Measurements from ENCODE around the gene HPSE2. TPM values are rescaled to one million over a fixed set of nuclear protein-coding genes. Genes with fewer than 3 reads are reported as not detected.

The HPSE2 gene
- total and polyA plus RNA-seq, 2 donors (not counting 1 experiment from before 2014, with no cell fraction given): not detected

- H3K4me3 Mint-ChIP-seq: no peak overlapping the region
- no CpG with 5 or more reads among the region's 2 CpGs for WGBS (ENCODE audit: insufficient coverage)
Measured at GRCh38 chr10:98589691-98590090, 646.0 kb downstream of the HPSE2 start.

GRCh38 chr10:98589007-98589406 lies 646.6 kb downstream of the HPSE2 start:
- Histone ChIP-seq H3K4me3 (ENCODE audit: control extremely low read depth in 1 of 5, extremely low read depth in 1 of 5, insufficient read depth in 1 of 5, low read depth in 2 of 5, low read length in 4 of 5) (no peak overlapping the region), H2AFZ (ENCODE audit: insufficient read depth, low read depth, low read length, poor library complexity, severe bottlenecking) (no peak overlapping the region), H3K27ac (ENCODE audit: low read length in 2 of 2) (no peak overlapping the region), H3K36me3 (replicated peaks in 1 of 2; ENCODE audit: control extremely low read depth in 1 of 2, control insufficient read depth in 1 of 2, extremely low read depth in 1 of 2, insufficient read depth in 2 of 2, low read length in 1 of 2) (no peaks in the 10 kb centered on the region), H3K79me2 (ENCODE audit: control insufficient read depth, insufficient read depth, low read length) (no peaks in the 10 kb centered on the region), H3K27me3 (replicated peaks in 1 of 4; ENCODE audit: control extremely low read depth in 1 of 4, control insufficient read depth in 3 of 4, insufficient read depth in 4 of 4, low read length in 3 of 4) (no peaks in the 10 kb centered on the region), H3K9ac (ENCODE audit: low read length) (no peak overlapping the region), H3K4me1 (ENCODE audit: control insufficient read depth in 2 of 2, insufficient read depth in 2 of 2, low read length in 2 of 2) (no peaks in the 10 kb centered on the region), H3K9me3 (ENCODE audit: control extremely low read depth in 1 of 3, control insufficient read depth in 2 of 3, insufficient read depth in 1 of 3, low read length in 2 of 3) (no peaks in the 10 kb centered on the region), H4K20me1 (ENCODE audit: control insufficient read depth, insufficient read depth, low read length, poor library complexity, severe bottlenecking) (no peaks in the 10 kb centered on the region), H3K4me2 (replicated peaks; ENCODE audit: low read depth, low read length, poor library complexity, severe bottlenecking) (no peak overlapping the region)
- ChIA-PET CTCF (no interaction called here), POLR2A (no interaction called here)
- no peak overlapping the region for H3K27ac Mint-ChIP-seq
- no peaks in the 10 kb centered on the region for H3K9me3 Mint-ChIP-seq (ENCODE audit: insufficient read depth)
- no peak for TF ChIP-seq CTCF (IDR thresholded peaks at IDR 0.05)
- no peak for TF ChIP-seq EZH2 (IDR thresholded peaks at IDR 0.05; ENCODE audit: borderline replicate concordance, insufficient read depth, low read depth, low read length, poor library complexity, severe bottlenecking)
- no peak overlapping the region for H3K4me3 Mint-ChIP-seq
- H3K4me1 Mint-ChIP-seq: no peaks in the 10 kb centered on the region
- intact Hi-C loops (cut with micrococcal nuclease): no loop called here
- no peak for DNase-seq
- no peak for ATAC-seq (ENCODE audit: low read depth)
- peaks cover 6% of the 10 kb centered on the region for H3K27me3 Mint-ChIP-seq
- WGBS (ENCODE audit: insufficient coverage): 89% methylated on average over 3 of the region's 3 CpGs

More at GRCh38 chr10:98589691-98590090, 646.0 kb downstream of the HPSE2 start:
- no peak overlapping the region for H3K27ac ChIP-seq (ENCODE audit: low read length in 2 of 2)
- DNase-seq (no peak), ATAC-seq (ENCODE audit: low read depth) (no peak)
- TF ChIP-seq CTCF (IDR thresholded peaks at IDR 0.05) (no peak), EZH2 (IDR thresholded peaks at IDR 0.05; ENCODE audit: borderline replicate concordance, insufficient read depth, low read depth, low read length, poor library complexity, severe bottlenecking) (no peak)
- H3K4me2 ChIP-seq (replicated peaks; ENCODE audit: low read depth, low read length, poor library complexity, severe bottlenecking): no peak overlapping the region
- H3K27me3 Mint-ChIP-seq: peaks cover 10% of the 10 kb centered on the region
- ChIA-PET CTCF (no interaction called here), POLR2A (no interaction called here)
- no peak overlapping the region for H3K4me3 ChIP-seq (ENCODE audit: control extremely low read depth in 1 of 5, extremely low read depth in 1 of 5, insufficient read depth in 1 of 5, low read depth in 2 of 5, low read length in 4 of 5)
- no peak overlapping the region for H3K27ac Mint-ChIP-seq
- H3K4me1 Mint-ChIP-seq: no peaks in the 10 kb centered on the region
- peaks cover under 1% of the 10 kb centered on the region for H3K9me3 Mint-ChIP-seq (ENCODE audit: insufficient read depth)
- H3K9me3 ChIP-seq (ENCODE audit: control extremely low read depth in 1 of 3, control insufficient read depth in 2 of 3, insufficient read depth in 1 of 3, low read length in 2 of 3): no peaks in the 10 kb centered on the region
- H4K20me1 ChIP-seq (ENCODE audit: control insufficient read depth, insufficient read depth, low read length, poor library complexity, severe bottlenecking): no peaks in the 10 kb centered on the region
- no peaks in the 10 kb centered on the region for H3K27me3 ChIP-seq (replicated peaks in 1 of 4; ENCODE audit: control extremely low read depth in 1 of 4, control insufficient read depth in 3 of 4, insufficient read depth in 4 of 4, low read length in 3 of 4)
- no peak overlapping the region for H3K9ac ChIP-seq (ENCODE audit: low read length)
- H2AFZ ChIP-seq (ENCODE audit: insufficient read depth, low read depth, low read length, poor library complexity, severe bottlenecking): no peak overlapping the region
- no peaks in the 10 kb centered on the region for H3K4me1 ChIP-seq (ENCODE audit: control insufficient read depth in 2 of 2, insufficient read depth in 2 of 2, low read length in 2 of 2)
- intact Hi-C loops (cut with micrococcal nuclease): no loop called here
- no peaks in the 10 kb centered on the region for H3K36me3 ChIP-seq (replicated peaks in 1 of 2; ENCODE audit: control extremely low read depth in 1 of 2, control insufficient read depth in 1 of 2, extremely low read depth in 1 of 2, insufficient read depth in 2 of 2, low read length in 1 of 2)
- no peaks in the 10 kb centered on the region for H3K79me2 ChIP-seq (ENCODE audit: control insufficient read depth, insufficient read depth, low read length)
